Muscle of arm (tissue), 12 donors: ENCODE measurements around the gene FIGNL1. TPM values are rescaled to one million over a fixed set of nuclear protein-coding genes. Genes with fewer than 3 reads are reported as not detected.

Experiments used
- DNase-seq: peaks from one replicate; pipeline ENCODE4 v3.0.0-alpha.2; 2013
- polyA plus RNA-seq, 12 donors: library from polyadenylated mRNA; unstranded; fragments of 120-200 nt; gene quantifications; one replicate each; pipeline ENCODE4 v1.2.1, GENCODE V29; 2013; ENCODE audit not compliant: insufficient read length in 12 of 12

The FIGNL1 gene
- polyA plus RNA-seq, 12 donors = 11.2 to 31.0 (median 20.0) TPM; not detected in 1

DNA sequence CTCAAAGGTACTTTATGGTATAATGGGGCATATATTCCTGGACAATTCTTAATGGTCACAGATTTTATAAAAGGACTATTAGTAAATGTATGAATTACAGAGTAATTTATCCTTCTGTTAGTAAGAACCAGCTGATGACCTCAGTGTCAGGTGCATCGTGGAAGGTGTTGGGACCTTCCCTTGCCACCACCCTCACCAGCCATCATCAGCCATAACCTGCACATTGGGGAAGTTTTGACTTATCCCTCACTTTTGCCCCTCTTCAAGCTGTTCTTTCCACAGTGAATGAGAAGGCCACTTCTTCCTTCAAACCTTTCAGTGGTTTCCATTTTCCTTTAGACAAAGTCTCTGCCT, 52.2 kb downstream of the FIGNL1 start:
- no peak for DNase-seq

DNA sequence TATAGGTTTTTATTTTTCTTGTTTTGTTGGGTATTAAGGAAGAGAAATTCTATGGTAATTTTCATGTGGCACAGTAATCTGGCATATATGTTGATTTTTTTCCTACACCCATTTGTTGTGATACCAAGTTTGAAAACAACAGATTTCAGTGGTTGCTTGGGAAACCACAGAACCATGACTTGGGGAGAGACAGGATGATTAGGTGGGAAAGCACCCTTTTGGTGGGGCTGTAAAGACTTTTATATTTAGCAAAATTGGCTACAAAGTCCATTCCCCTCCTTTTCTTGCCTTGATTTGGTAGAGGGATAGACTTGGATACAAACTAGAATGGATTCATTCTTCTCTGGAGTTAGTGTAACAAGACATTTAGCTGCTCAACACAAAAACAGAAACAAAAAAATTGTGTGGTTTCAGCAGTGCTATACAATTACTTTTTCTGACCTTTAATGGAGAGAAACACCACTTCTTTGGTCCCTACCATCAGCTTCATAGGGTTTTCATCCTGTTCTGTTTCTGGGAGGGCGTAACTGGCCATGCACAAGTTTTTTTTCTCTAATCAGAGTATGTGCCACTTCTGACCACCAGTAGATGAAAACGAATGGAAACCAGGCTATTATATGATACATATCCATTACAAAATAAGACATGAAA, 52.7 kb downstream of the FIGNL1 start:
- DNase-seq = no peak

DNA sequence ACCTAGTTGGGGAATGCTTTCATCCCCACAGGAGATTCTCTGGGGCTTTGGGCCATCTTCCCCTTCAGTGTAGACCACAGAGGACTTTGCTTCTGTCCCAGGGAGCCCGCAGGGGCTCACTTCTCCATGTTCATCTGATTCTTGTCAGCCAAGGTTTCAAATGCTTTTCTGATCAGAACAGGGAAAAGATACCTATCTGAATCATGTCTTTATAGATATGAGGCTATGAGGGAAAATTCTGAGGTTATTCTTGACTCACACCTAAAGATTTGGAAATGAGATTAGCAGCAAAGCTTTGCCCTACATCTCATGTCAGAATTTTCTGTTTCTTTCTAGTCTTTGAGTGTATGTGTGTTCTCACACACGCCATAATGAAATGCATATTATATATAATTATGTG, 53.3 kb downstream of the FIGNL1 start:
- DNase-seq = no peak

DNA sequence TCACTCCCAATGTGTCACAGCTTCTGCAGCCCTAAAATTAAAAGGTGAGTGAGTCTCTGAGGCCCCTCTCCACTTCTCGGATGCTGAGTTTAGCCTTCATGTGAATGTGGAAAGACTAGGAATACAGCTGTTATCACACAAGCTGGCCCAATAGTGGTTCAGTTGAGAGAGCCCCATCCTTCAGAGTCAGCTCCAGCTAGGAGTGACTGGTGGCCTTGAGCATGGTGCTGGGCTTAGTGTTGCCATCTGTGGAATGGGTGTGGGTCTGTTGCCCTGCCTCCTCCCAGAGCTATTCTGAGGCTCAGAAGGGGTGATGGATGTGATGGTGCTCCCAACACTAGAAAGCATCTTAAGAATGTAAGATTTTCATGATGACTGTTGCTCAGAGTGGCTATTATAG, 55.8 kb downstream of the FIGNL1 start:
- no peak for DNase-seq

Other genes starting within 250 kb of the FIGNL1 start
- gene IKZF1, start 145.6 kb downstream of the FIGNL1 start, polyA plus RNA-seq = 1 to 10 TPM in 9 of 12 donors, under 1 TPM in 2, not detected in 1; 0.98 to 7.8 (median 1.4) TPM
- 10 to 100 TPM in 1 of 12 donors, under 1 TPM in 8, not detected in 3; 0.21 to 47.3 (median 0.45) TPM for gene DDC, start 115.1 kb upstream of the FIGNL1 start, polyA plus RNA-seq